IPS-18c (cell line): Measurements from ENCODE around the gene FLNC.

Experiments
- H3K4me3 ChIP-seq: 2 replicates; pipeline ENCODE4 v1.7.0; 2013; ENCODE audit warnings: low read depth, mild to moderate bottlenecking, low read length, moderate library complexity; ENCODE audit not compliant: insufficient read depth
- H3K9me3 ChIP-seq: one replicate; pipeline ENCODE4 v1.6.1; 2013; ENCODE audit warnings: mild to moderate bottlenecking, low read length, moderate library complexity; ENCODE audit not compliant: control insufficient read depth, insufficient read depth

The FLNC gene

DNA sequence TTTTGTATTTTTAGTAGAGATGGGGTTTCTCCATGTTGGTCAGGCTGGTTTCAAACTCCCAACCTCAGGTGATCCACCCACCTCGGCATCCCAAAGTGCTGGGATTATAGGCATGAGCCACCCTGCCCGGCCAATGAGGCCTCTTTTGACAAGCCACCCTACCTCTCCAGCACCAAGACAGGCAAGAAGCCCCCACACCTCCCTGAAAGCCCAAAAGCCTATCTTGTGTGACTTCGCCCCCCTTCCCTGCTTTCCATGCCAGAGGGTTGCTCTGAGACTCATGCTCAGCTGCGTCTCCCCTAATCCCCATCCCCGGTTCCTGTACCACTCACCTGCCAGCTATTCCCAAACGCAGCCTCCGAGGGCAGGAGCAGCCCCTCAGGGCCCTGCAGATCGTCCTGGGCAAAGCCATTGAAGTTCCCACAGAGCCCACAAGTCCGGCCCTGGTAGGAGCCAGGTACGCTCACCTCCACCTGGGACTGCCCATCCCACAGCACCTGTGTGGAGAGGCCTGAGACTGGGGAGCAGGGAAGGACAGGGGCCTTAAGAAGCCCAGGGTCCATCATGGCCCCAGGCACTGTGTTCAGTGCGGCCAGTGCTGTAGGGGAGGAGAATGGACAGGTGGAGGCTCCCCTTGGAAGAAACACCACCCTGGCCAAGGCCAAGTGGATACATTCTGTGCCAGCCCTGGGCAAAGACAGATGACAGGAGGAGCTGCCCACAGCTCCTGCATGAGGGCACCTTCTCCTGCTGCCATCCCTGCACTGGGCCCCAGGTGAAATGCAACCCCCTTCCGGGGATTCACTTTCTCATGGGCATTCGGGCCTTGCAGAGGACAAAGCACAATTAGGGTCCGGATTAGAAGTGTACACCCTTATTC, 48.3 kb downstream of the FLNC start:
- H3K9me3 ChIP-seq, result no peaks in the 10 kb centered on the region
- no peak overlapping the region for H3K4me3 ChIP-seq

GRCh38 chr7:128879461-128879938, 49.3 kb downstream of the FLNC start:
- no peak overlapping the region for H3K4me3 ChIP-seq
- no peaks in the 10 kb centered on the region for H3K9me3 ChIP-seq

GRCh38 chr7:128879939-128880746, 49.9 kb downstream of the FLNC start:
- Histone ChIP-seq H3K9me3 (no peaks in the 10 kb centered on the region), H3K4me3 (no peak overlapping the region)

- no peak overlapping the region for H3K4me3 ChIP-seq
- H3K9me3 ChIP-seq, result no peaks in the 10 kb centered on the region
These were observed 50.7 kb downstream of the FLNC start for GRCh38 chr7:128880791-128881457.

DNA sequence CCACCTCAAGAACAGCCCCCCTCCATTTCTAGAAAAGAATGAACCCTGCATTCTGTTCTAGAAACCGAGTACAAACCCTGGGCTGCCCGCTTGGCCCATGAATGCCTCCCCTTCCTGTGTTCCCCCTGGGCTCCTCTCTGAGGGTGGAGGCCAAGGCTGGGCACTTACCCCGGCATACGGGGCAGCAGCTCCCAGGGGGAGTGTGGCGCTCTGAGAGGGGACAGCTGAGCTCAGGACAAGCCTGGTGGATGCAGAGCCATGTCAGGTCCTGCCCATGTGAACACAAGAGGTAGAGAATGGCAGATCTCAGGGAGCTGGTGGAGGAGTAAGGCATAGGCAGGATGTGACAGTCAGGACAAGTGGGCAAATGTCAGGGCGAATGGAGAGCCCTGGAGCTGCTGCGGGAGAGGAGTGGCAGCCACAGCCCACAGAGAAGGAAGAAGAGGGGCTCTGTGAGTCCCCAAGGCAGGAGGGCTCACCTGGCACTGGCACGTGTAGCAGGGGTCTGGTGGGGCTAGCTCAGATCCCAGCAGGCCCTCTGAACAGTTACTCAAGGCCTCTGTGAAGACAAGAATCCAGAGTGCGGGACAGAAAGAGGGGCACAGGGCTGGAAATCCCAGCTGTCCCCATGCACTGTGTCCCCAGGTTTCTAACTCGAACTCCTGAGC, 51.4 kb downstream of the FLNC start:
- Histone ChIP-seq H3K9me3 (no peaks in the 10 kb centered on the region), H3K4me3 (no peak overlapping the region)

- Histone ChIP-seq H3K9me3 (no peaks in the 10 kb centered on the region), H3K4me3 (no peak overlapping the region)
These were observed 51.9 kb downstream of the FLNC start for GRCh38 chr7:128882134-128882533.

DNA sequence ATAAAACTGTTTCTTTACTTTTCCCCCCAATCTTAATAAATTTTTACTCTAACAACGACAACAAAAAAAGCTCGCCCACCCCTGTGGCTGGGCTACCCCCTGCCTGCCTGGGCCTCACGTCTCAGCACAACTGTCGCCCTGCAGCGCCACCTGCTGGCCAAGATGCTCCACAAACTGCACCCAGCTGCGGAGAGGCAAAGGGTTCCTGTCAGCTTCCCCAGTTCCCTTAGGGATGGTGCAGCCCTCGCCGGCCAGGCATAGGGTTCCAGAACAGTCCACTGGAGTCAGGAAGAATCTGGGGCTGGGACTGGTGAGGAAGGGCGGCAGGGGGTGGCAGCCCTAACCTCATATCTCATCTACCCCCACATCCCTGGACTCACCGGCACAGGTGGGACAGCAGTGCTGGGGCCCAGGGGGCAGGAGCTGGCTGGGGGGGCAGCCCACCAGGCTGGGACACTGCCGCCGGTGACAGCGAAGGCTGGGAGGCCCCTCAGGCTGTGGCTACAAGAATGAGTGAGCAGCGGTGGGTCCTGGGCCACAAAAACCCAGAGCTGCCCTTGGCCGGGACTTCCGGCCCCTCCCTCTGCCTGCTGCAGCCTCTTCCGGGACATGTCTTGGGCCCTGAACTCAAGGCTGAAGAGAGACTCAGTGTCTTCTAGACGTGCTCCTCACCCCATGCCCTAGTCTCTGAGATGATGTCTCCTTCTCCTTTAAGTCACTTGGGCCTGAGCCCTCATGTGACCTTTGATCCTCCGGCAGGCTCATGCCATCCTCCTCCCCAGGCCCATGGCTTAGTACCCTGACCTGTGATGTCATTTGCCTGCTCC, 53.6 kb downstream of the FLNC start:
- H3K4me3 ChIP-seq, result no peak overlapping the region

DNA sequence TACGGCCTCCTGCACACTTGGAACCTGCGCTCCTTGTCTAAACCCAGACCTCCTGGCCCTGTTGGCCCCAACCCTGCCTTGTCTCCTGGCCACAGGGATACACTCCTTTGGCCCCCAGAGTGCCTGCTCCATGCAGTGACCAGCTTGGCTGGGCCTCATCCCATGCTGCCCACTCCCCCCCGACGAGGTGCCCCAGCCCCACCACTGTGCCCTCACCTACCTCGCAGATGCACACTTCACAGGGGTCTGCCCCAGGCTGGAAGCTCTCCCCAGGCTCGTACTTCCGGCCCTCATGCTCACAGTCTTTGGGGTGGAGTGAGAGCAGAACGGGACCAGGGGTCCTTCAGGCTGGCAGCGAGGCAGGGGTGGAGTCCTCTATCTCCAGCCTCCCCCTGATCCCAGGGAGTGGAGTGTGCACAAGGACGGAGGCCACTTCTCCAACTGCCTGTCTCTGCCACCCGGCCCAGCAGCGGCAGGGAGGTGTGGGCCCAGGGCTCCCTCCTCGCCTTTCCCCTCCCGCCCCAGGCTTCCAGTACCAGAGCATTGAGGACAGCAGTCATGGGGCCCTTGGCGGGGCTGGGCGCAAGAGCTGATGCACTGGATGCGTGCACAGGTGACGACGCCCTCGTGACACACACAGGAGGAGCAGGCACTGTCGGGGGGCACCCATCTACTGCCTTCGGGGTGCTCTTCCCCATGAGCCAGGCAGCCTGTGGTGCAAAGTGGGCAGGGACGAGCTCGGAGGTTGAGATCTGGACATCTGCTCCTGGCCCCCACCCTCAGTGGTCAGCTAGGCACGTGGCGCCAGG, 54.6 kb downstream of the FLNC start:
- no peaks in the 10 kb centered on the region for H3K9me3 ChIP-seq
- H3K4me3 ChIP-seq, result no peak overlapping the region

More for the DNA sequence above, 53.6 kb downstream of the FLNC start:
- no peaks in the 10 kb centered on the region for H3K9me3 ChIP-seq

DNA sequence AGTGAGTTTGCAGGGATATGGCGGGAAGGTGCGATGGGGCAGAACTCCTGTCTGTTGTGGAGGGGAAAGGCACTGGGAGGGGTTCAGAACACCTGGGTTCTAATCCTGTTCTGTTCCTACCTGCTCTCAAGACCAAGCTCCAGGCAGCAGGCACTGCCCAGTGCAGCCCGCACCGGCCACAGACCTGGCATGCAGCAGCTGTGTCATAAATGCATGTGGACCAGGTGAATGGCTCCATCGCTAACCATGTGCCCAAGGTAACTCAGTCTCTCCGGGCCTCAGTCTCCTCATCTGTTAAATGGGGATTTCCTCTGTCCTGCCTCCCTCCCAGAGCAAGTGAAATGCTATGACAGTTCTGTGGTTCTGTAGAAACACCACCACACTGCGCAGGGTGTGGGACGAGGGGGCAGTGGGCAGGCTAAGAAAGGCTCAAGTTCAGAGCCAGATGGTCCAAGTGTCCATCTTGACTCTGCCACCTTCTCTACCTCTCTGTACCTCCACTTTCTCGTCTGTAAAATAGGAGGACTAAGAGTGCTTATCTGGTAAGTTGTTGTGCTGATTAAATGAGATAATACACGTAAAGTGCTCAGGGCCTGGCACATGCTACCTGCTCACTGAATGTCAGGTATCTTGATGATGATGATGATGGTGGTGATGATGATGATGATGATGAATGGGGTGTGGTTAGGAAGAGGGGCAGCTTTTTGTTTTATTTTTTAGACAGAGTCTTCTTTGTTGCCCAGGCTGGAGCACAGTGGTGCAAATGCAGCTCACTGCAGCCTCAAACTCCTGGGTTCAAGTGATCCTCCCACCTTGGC, 55.4 kb downstream of the FLNC start:
- H3K9me3 ChIP-seq, result no peaks in the 10 kb centered on the region
- H3K4me3 ChIP-seq, result no peak overlapping the region

GRCh38 chr7:128886391-128887168, 56.4 kb downstream of the FLNC start:
- H3K4me3 ChIP-seq, result no peak overlapping the region
- H3K9me3 ChIP-seq, result no peaks in the 10 kb centered on the region

- Histone ChIP-seq H3K9me3 (no peaks in the 10 kb centered on the region), H3K4me3 (no peak overlapping the region)
These were observed 57.2 kb downstream of the FLNC start for GRCh38 chr7:128887169-128888038.

DNA sequence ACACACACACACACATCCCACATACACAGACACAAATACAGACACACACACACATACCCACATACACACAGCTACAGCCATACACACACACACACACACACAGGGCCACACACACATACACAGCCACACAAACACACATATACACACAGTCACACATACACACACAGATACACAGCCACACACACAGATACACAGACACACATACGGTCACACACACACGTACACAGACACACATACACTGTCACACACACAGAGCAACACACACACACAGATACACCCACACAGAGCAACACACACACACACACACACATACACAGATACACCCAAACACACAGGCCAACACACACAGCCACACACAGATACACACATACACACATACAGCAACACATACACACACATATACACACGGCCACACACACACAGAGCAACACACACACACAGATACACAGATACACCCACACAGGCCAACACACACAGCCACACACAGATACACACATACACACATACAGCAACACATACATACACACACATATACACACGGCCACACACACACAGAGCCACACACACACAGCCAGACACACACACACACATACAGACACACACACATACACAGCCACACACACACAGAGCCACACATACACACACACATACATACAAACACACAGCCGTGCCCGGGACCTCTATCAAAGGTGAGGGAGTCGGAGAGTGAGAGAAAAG, 58.0 kb downstream of the FLNC start:
- Histone ChIP-seq H3K9me3 (no peaks in the 10 kb centered on the region), H3K4me3 (no peak overlapping the region; the same call in 1 of the 2 replicates)

DNA sequence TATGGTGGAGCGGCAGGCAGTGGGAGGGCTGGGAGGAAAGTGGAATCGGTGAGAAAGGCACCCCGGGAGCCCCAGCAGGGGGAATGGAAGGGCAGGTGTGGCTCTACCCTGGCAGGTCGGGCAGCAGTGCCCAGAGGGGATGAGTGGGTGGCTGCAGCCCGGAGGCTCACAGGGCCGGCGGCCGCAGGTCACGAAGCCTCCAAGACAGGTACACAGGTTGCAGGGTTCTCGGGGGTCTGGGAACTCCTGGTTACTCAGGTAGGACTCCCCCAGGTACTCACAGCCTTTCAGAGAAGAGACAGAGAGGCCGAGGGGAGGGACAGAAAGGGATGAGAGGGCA, 58.5 kb downstream of the FLNC start:
- no peak overlapping the region; the same call in none of the 2 replicates for H3K4me3 ChIP-seq
- no peaks in the 10 kb centered on the region for H3K9me3 ChIP-seq
